ENCODE measurements around the gene PHKG1. TPM values are rescaled to one million over a fixed set of nuclear protein-coding genes. Genes with fewer than 3 reads are reported as not detected.
A peak's percentile ranks its signal among the peaks of the same experiment; 100 is the strongest.
"Not testable (repeated sequence)": the region's sequence is repeated elsewhere in the genome, so short reads cannot be mapped to it uniquely, and the experiment has no call there.

The PHKG1 gene
- total RNA-seq, 2 experiments from 2014 or later: 1.0 to 2.5 TPM

DNA sequence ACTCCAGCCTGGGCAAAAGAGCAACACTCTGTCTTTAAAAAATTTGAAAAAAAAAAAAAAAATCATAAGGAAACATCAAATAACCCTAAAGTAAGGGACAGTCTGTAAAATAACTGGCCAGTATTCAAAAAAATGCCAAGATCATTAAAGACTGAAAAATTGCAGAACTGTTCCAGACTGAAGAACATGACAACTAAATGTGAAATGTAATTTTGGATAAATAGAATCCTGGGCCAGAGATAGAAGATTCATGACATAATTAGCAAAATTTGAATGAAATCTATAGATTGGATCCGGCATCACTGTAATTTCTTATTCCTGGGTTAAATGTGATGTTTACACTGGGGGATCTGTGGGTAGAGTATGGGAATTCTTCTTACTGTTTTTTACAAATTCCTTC is 44.5 kb downstream of the PHKG1 start:
- ChIA-PET POLR2A (no interaction called here), CTCF (no interaction called here)
- no peak overlapping the region for H3K27ac Mint-ChIP-seq
- peaks cover 7% of the 10 kb centered on the region for H3K36me3 Mint-ChIP-seq (ENCODE audit: low read depth)
- peaks cover 27% of the 10 kb centered on the region for H3K4me1 Mint-ChIP-seq
- H3K27me3 Mint-ChIP-seq: no peaks in the 10 kb centered on the region
- no peak overlapping the region for H3K4me3 Mint-ChIP-seq
- no peaks in the 10 kb centered on the region for H3K9me3 Mint-ChIP-seq
- no peak for DNase-seq

DNA sequence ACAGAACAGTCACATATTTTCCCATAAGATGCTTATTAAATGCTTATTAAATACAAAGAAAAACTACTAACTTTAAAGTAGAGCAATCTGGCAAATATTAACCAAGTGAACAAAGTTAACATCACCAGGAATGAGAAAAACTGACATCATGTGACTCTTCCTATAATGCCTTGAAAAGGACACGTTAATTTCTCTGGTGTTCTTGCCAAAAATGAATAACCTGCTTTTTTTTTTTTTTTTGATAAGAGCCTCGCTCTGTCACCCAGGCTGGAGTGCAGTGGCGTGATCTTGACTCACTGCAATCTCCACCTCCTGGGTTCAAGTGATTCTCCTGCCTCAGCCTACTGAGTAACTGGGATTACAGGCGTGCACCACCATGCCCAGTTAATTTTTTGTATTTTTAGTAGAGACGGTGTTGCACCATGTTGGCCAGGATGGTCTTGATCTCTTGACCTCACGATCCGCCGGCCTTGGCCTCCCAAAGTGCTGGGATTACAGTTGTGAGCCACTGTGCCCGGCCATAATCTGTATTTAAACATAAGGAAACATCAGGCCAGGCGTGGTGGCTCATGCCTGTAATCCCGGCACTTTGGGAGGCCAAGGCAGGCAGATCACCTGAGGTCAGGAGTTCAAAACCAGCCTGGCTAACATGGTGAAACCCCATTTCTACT is 45.2 kb downstream of the PHKG1 start:
- ChIA-PET CTCF (interaction anchor here (0.6 kb wide), 2 partner anchors 24 to 89 kb away, joined by 3 to 4 read pairs; no protein-coding TSS in a partner anchor), POLR2A (interaction anchor here (0.6 kb wide), 1 partner anchor 513 kb away, joined by 3 read pairs; no protein-coding TSS in a partner anchor)
- H3K9me3 Mint-ChIP-seq; DNase-seq; H3K36me3 Mint-ChIP-seq (ENCODE audit: low read depth); H3K4me3 Mint-ChIP-seq; H3K27ac Mint-ChIP-seq; H3K27me3 Mint-ChIP-seq: not testable (repeated sequence)
- H3K4me1 Mint-ChIP-seq: peaks cover 21% of the 10 kb centered on the region

DNA sequence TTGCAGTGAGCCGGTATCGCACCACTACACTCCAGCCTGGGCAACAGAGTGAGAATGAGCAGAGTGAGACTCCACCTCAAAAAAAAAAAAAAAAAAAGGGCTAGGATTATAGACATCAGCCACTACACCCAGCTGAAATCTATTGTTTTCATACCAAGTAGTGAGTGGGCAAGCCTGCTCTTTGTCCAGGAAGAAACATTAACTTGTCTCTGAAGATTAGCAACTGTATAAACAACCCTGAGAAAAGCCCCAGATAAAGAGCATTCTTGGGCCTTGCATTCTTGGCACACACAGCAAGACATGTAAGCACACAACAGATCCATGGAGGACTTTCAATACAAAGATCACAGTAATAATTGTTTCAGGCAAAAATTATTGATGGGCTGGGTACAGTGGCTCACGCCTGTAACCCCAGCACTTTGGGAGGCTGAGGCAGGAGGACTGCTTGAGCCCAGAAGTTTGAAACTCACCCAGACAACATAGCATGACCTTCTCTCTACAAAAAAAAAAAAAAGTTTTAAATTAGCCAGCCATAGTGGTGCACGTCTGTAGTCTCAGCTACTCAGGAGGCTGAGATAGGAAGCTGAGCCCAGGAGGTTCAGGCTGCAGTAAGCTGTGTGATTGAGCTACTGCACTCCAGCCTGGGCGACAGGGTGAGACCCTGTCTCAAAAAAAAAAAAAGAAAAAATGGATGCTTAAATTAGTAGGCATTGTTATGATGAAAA is 45.9 kb downstream of the PHKG1 start:
- Mint-ChIP-seq H3K27ac (no peak overlapping the region), H3K9me3 (no peaks in the 10 kb centered on the region), H3K27me3 (no peaks in the 10 kb centered on the region), H3K4me3 (no peak overlapping the region), H3K4me1 (peaks cover 18% of the 10 kb centered on the region), H3K36me3 (ENCODE audit: low read depth) (no peaks in the 10 kb centered on the region)
- ChIA-PET POLR2A (interaction anchor here (0.6 kb wide), 1 partner anchor 512 kb away, joined by 3 read pairs; no protein-coding TSS in a partner anchor), CTCF (interaction anchor here (0.6 kb wide), 2 partner anchors 24 to 89 kb away, joined by 3 to 4 read pairs; no protein-coding TSS in a partner anchor)
- DNase-seq: no peak

GRCh38 chr7:56045758-56046157 is 47.0 kb downstream of the PHKG1 start:
- POLR2A ChIA-PET; H3K4me3 Mint-ChIP-seq; H3K36me3 Mint-ChIP-seq (ENCODE audit: low read depth); H3K27me3 Mint-ChIP-seq; H3K27ac Mint-ChIP-seq; DNase-seq; H3K9me3 Mint-ChIP-seq: not testable (repeated sequence)
- CTCF ChIA-PET: interaction anchor here (1.2 to 1.7 kb wide), 2 partner anchors 13 to 17 kb away, joined by 3 to 4 read pairs; no protein-coding TSS in a partner anchor
- H3K4me1 Mint-ChIP-seq: peaks cover 18% of the 10 kb centered on the region

GRCh38 chr7:56040730-56041129 is 52.0 kb downstream of the PHKG1 start:
- CTCF ChIA-PET: interaction anchor here (1.2 kb wide), 1 partner anchor 18 kb away, joined by 3 read pairs; no protein-coding TSS in a partner anchor
- H3K27me3 Mint-ChIP-seq: no peaks in the 10 kb centered on the region
- no peaks in the 10 kb centered on the region for H3K36me3 Mint-ChIP-seq (ENCODE audit: low read depth)
- no peaks in the 10 kb centered on the region for H3K9me3 Mint-ChIP-seq
- POLR2A ChIA-PET: no interaction called here
- DNase-seq: no peak
- H3K4me1 Mint-ChIP-seq: peaks cover 2% of the 10 kb centered on the region
- H3K4me3 Mint-ChIP-seq: no peak overlapping the region
- H3K27ac Mint-ChIP-seq: no peak overlapping the region

DNA sequence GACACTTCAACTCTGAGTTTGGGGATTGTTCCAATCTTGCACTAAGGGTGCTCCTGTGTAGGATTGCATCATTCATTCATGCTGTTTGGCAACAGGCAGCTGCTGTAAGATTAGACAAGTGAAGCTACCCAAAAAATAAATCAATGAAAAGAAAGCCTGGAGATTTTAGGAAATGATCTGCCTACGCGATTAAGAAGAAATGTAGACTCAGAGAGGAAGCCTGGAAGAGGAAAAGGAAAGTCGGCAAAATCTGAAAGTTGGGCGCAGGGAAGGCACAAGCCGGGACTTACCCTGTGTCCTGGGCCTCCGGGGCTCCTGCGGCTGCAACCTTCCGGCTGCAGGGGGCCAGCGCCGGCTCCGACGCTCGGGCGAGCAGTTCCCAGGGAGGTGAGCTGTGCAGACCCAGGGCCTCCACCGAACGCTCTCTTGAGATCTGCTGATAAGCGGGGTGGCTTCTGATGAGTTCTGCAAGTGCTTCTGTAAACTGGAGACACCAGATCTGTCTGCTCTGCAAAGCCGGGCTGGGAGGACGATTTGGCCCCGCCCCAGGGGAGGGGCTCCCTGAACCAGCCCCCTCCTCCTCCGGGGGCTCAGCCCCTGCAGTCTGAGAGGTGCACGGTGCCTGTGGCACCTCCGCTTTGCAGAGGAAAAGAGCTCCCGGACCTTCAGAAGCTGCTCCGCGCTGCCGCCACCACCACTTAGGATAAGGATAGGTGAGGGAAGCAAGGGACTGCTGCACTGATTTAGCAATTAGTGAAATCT is 58.9 kb downstream of the PHKG1 start:
- Mint-ChIP-seq H3K27me3 (no peaks in the 10 kb centered on the region), H3K4me1 (peaks cover 16% of the 10 kb centered on the region), H3K36me3 (ENCODE audit: low read depth) (no peaks in the 10 kb centered on the region), H3K27ac (peak overlapping the region; percentile 82), H3K4me3 (peak overlapping the region; percentile 77), H3K9me3 (no peaks in the 10 kb centered on the region)
- POLR2A ChIA-PET: no interaction called here
- CTCF ChIA-PET: interaction anchor here (0.6 to 1.3 kb wide), 4 partner anchors 28 to 73 kb away, joined by 3 to 5 read pairs (median 4); partner anchors contain the start of gene SUMF2
- DNase-seq: peak; percentile 84

GRCh38 chr7:56032578-56032977 is 60.2 kb downstream of the PHKG1 start:
- POLR2A ChIA-PET: not testable (repeated sequence)

DNA sequence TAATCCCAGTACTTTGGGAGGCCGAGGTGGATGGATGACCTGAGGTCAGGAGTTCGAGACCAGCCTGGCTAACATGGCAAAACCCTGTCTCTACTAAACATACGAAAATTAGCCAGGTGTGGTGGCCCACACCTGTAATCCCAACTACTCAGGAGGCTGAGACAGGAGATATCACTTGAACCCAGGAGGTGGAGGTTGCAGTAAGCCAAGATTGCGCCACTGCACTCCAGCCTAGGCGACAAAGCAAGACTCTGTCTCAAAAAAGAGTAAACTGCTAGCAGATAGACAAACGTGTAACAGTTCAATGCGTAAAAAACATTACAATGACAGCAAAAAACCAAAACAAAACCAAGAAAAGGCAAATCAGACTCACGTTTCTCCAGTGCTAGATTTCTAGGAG is 61.2 kb downstream of the PHKG1 start:
- H3K9me3 Mint-ChIP-seq; H3K27me3 Mint-ChIP-seq; DNase-seq; H3K27ac Mint-ChIP-seq; H3K36me3 Mint-ChIP-seq (ENCODE audit: low read depth); POLR2A ChIA-PET; H3K4me3 Mint-ChIP-seq: not testable (repeated sequence)
- H3K4me1 Mint-ChIP-seq: peaks cover 16% of the 10 kb centered on the region
- CTCF ChIA-PET: interaction anchor here (0.6 to 1.0 kb wide), 2 partner anchors 20 to 25 kb away, joined by 3 to 5 read pairs; partner anchors contain the start of gene CCT6A

More at GRCh38 chr7:56032578-56032977, 60.2 kb downstream of the PHKG1 start:
- CTCF ChIA-PET: interaction anchor here (0.7 kb wide), 1 partner anchor 13 kb away, joined by 3 read pairs; no protein-coding TSS in a partner anchor
- Mint-ChIP-seq H3K4me3 (peak overlapping the region; percentile 22), H3K4me1 (peaks cover 16% of the 10 kb centered on the region)
- not testable (repeated sequence) for H3K36me3 Mint-ChIP-seq (ENCODE audit: low read depth); DNase-seq; H3K27ac Mint-ChIP-seq; H3K9me3 Mint-ChIP-seq; H3K27me3 Mint-ChIP-seq

DNA sequence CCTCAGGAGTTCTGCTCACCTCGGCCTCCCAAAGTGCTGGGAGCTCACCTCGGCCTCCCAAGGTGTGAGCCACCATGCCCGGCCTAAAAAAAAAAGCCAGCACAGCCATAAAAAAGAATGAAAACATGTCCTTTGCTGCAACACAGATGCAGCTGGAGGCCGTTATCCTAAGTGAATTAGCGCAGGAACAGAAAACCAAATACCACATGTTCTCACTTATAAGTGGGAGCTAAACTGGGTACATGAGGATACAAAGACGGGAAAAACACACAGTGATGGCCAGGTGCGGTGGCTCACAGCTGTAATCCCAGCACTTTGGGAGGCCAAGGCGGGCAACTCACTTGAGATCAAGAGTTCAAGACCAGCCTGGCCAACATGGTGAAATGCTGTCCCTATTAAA is 62.4 kb downstream of the PHKG1 start:
- Mint-ChIP-seq H3K4me3 (no peak overlapping the region), H3K36me3 (ENCODE audit: low read depth) (no peaks in the 10 kb centered on the region), H3K27ac (no peak overlapping the region), H3K27me3 (no peaks in the 10 kb centered on the region), H3K9me3 (no peaks in the 10 kb centered on the region), H3K4me1 (peaks cover 16% of the 10 kb centered on the region)
- POLR2A ChIA-PET: no interaction called here
- DNase-seq: no peak
- CTCF ChIA-PET: interaction anchor here (0.6 kb wide), 2 partner anchors 8 to 27 kb away, joined by 3 to 5 read pairs; no protein-coding TSS in a partner anchor

Other genes with a start within 250 kb of the PHKG1 start
- gene SEPTIN14, start 230.2 kb downstream of the PHKG1 start, total RNA-seq: not detected
- 1 to 10 TPM; 2.5 to 4.2 TPM for gene ZNF713, start 205.5 kb downstream of the PHKG1 start, total RNA-seq
- gene MRPS17, start 141.1 kb downstream of the PHKG1 start, total RNA-seq: 10 to 100 TPM; 11.8 to 14.9 TPM
- gene NIPSNAP2, start 128.4 kb downstream of the PHKG1 start, total RNA-seq: 10 to 100 TPM; 35.4 to 38.6 TPM
- gene PSPH, start 41.5 kb downstream of the PHKG1 start, total RNA-seq: 10 to 100 TPM in 1 of 2 experiments, 1 to 10 TPM in 1; 9.6 to 11.2 TPM
- 100 to 1,000 TPM; 116 to 123 TPM for gene CCT6A, start 41.2 kb downstream of the PHKG1 start, total RNA-seq
- 100 to 1,000 TPM; 128 to 133 TPM for gene SUMF2, start 28.7 kb downstream of the PHKG1 start, total RNA-seq
- 100 to 1,000 TPM; 375 to 407 TPM for gene CHCHD2, start 13.5 kb upstream of the PHKG1 start, total RNA-seq
- not detected for gene NUPR2, start 23.5 kb upstream of the PHKG1 start, total RNA-seq

Data from activated CD4-positive, alpha-beta T cell treated with anti-CD3 and anti-CD28 coated beads, Interleukin-2, amount 10 ng/mL, durations not matched to agents 7 days and 5 days (primary cell).